Breast epithelium (tissue), 3 donors: ENCODE data around the gene HOXD12.

Experiments
- CTCF ChIP-seq, 3 donors: fragments of 450-650 bp; IDR thresholded peaks; one replicate each; pipeline ENCODE4 v1.5.1; 2016 to 2017; ENCODE audit warnings: antibody characterized with exemption in 3 of 3, mild to moderate bottlenecking in 3 of 3, moderate library complexity in 3 of 3
- POLR2AphosphoS5 ChIP-seq, 3 donors: sonication (generic); formaldehyde crosslinking; IDR thresholded peaks; one replicate each; pipeline ENCODE4 v1.6.1; 2017; ENCODE audit warnings: antibody characterized with exemption in 3 of 3

- TF ChIP-seq POLR2AphosphoS5 (IDR thresholded peaks at IDR 0.05) (no peak), CTCF (IDR thresholded peaks at IDR 0.05) (no peak)
These were observed 37.6 kb downstream of the HOXD12 start for GRCh38 chr2:176137252-176137580.
